ENCODE measurements around the gene MYBPHL.
"Not testable (repeated sequence)": the region's sequence is repeated elsewhere in the genome, so short reads cannot be mapped to it uniquely, and the experiment has no call there.

- TF ChIP-seq CTCF (IDR thresholded peaks at IDR 0.05 in 4 of 5, conservative IDR thresholded peaks at IDR 0.05 in 1 of 5); POLR2A (IDR thresholded peaks at IDR 0.05): not testable (repeated sequence)
Observed at GRCh38 chr1:109286762-109287161, 20.0 kb downstream of the MYBPHL start.
